CD14-positive monocyte (primary cell): ENCODE measurements around the gene CNNM2. TPM values are rescaled to one million over a fixed set of nuclear protein-coding genes. Genes with fewer than 3 reads are reported as not detected.

ENCODE experiments used
- DNase-seq, 3 donors: peaks; one replicate each; pipeline ENCODE4 v3.0.0-alpha.2; 2011 to 2022
- H2AFZ ChIP-seq: 2 replicates; pipeline ENCODE4 v1.6.0; 2012; ENCODE audit warnings: mild to moderate bottlenecking, low read depth, low read length, inconsistent platforms; ENCODE audit not compliant: insufficient read depth, poor library complexity, severe bottlenecking
- H3K27ac ChIP-seq, 2 donors: 1 replicate in 1 of 2; 2 replicates in 1 of 2; pipeline ENCODE4 v1.5.1; 2012 to 2013; ENCODE audit warnings: low read length in 2 of 2, control low read depth in 1 of 2, inconsistent platforms in 1 of 2, low read depth in 1 of 2, mild to moderate bottlenecking in 1 of 2
- H3K27me3 ChIP-seq, 2 donors: one replicate each; pipeline versions ENCODE4 v1.6.0 to v1.6.1; 2011 to 2013; ENCODE audit warnings: low read length in 2 of 2; ENCODE audit not compliant: control insufficient read depth in 2 of 2, insufficient read depth in 2 of 2
- H3K36me3 ChIP-seq, 2 donors: replicated peaks in 1 of 2; 1 replicate in 1 of 2; 2 replicates in 1 of 2; pipeline versions ENCODE4 v1.5.1 to v1.6.1; 2012 to 2013; ENCODE audit warnings: low read length in 2 of 2, control low read depth in 1 of 2, inconsistent platforms in 1 of 2, mild to moderate bottlenecking in 1 of 2; ENCODE audit not compliant: insufficient read depth in 2 of 2, control insufficient read depth in 1 of 2
- H3K4me1 ChIP-seq, 2 donors: 1 replicate in 1 of 2; 2 replicates in 1 of 2; pipeline versions ENCODE4 v1.5.1 to v1.6.1; 2012 to 2013; ENCODE audit warnings: low read length in 2 of 2, control low read depth in 1 of 2, inconsistent platforms in 1 of 2, mild to moderate bottlenecking in 1 of 2, moderate library complexity in 1 of 2; ENCODE audit not compliant: insufficient read depth in 2 of 2, control insufficient read depth in 1 of 2
- H3K4me2 ChIP-seq: replicated peaks from 2 replicates; pipeline ENCODE3; 2012; ENCODE audit warnings: low read length, moderate library complexity, mild to moderate bottlenecking; ENCODE audit not compliant: poor library complexity, severe bottlenecking; ENCODE audit errors: extremely low read depth
- H3K4me3 ChIP-seq, 3 experiments: fragments of 200-600 bp in 1 of 3; sonication (generic) in 1 of 3; replicated peaks in 1 of 3; 1 replicate in 2 of 3; 2 replicates in 1 of 3; pipeline ENCODE4 v1.5.1; 2011 to 2013; ENCODE audit warnings: low read length in 3 of 3, mild to moderate bottlenecking in 3 of 3, control low read depth in 2 of 3, low read depth in 2 of 3, inconsistent platforms in 1 of 3, moderate library complexity in 1 of 3
- H3K79me2 ChIP-seq: 2 replicates; pipeline ENCODE4 v1.6.0; 2012; ENCODE audit warnings: mild to moderate bottlenecking, control low read depth, inconsistent platforms, low read length, moderate library complexity; ENCODE audit not compliant: insufficient read depth
- H3K9ac ChIP-seq: 2 replicates; pipeline ENCODE4 v1.6.0; 2017; ENCODE audit warnings: low read length, mild to moderate bottlenecking; ENCODE audit not compliant: insufficient read depth, poor library complexity, severe bottlenecking
- H3K9me3 ChIP-seq, 2 donors: replicated peaks in 1 of 2; 1 replicate in 1 of 2; 2 replicates in 1 of 2; pipeline versions ENCODE4 v1.5.1 to v1.6.1; 2012 to 2013; ENCODE audit warnings: low read length in 2 of 2, control low read depth in 1 of 2; ENCODE audit not compliant: control insufficient read depth in 1 of 2, insufficient read depth in 1 of 2
- H4K20me1 ChIP-seq: 2 replicates; pipeline ENCODE4 v1.6.0; 2012; ENCODE audit warnings: mild to moderate bottlenecking, low read length, control low read depth, moderate library complexity; ENCODE audit not compliant: insufficient read depth
- H3K27ac Mint-ChIP-seq, 7 donors: one replicate each; pipeline ENCODE4 v1.8.0; 2020; ENCODE audit warnings: mild to moderate bottlenecking in 7 of 7, mixed read lengths in 7 of 7, moderate library complexity in 6 of 7, inconsistent platforms in 2 of 7
- H3K27me3 Mint-ChIP-seq, 3 donors: one replicate each; pipeline ENCODE4 v1.8.0; 2021 to 2022; ENCODE audit warnings: low read depth in 3 of 3, mild to moderate bottlenecking in 3 of 3, mixed read lengths in 3 of 3, moderate library complexity in 3 of 3, inconsistent platforms in 1 of 3
- H3K36me3 Mint-ChIP-seq, 2 donors: one replicate each; pipeline ENCODE4 v1.8.0; 2020; ENCODE audit warnings: mixed read lengths in 2 of 2, inconsistent platforms in 1 of 2, mild to moderate bottlenecking in 1 of 2
- H3K4me1 Mint-ChIP-seq: one replicate; pipeline ENCODE4 v1.8.0; 2020; ENCODE audit warnings: mild to moderate bottlenecking, mixed read lengths
- H3K4me3 Mint-ChIP-seq, 2 donors: one replicate each; pipeline ENCODE4 v1.8.0; 2020; ENCODE audit warnings: mild to moderate bottlenecking in 2 of 2, mixed read lengths in 2 of 2, moderate library complexity in 1 of 2
- H3K9me3 Mint-ChIP-seq, 7 donors: one replicate each; pipeline ENCODE4 v1.8.0; 2020 to 2022; ENCODE audit warnings: mixed read lengths in 7 of 7, mild to moderate bottlenecking in 6 of 7, moderate library complexity in 6 of 7, inconsistent platforms in 2 of 7
- CTCF ChIP-seq: fragments of 200-600 bp; IDR thresholded peaks from one replicate; pipeline ENCODE4 v1.8.0; 2022; ENCODE audit warnings: antibody characterized with exemption, mild to moderate bottlenecking
- WGBS: methylation state at CpG from one replicate; pipeline ENCODE4 v1.1.5; 2013; ENCODE audit warnings: missing lambda C conversion rate; ENCODE audit not compliant: insufficient coverage; 5-methylcytosine and 5-hydroxymethylcytosine counted together
- intact Hi-C, 2 donors: fragments of 100-400 bp; cut with micrococcal nuclease; formaldehyde crosslinking; loops; one replicate each; pipeline versions ENCODE4 v1.15.0 to v1.15.1; 2023
- polyA plus RNA-seq, 3 donors: library from polyadenylated mRNA; depleted of rRNA in 1 of 3; unstranded in 2 of 3; stranded (reverse) in 1 of 3; fragments of 300-500 nt in 2 of 3; fragments of >200 nt in 1 of 3; fragmentation: Illumina TruSeq in 2 of 3; gene quantifications; 1 replicate in 2 of 3; 2 replicates in 1 of 3; pipeline ENCODE4 v1.2.3, GENCODE V29; 2012 to 2021

The CNNM2 gene
- polyA plus RNA-seq, 3 donors, result 1.6 to 3.8 (median 2.2) TPM

DNA sequence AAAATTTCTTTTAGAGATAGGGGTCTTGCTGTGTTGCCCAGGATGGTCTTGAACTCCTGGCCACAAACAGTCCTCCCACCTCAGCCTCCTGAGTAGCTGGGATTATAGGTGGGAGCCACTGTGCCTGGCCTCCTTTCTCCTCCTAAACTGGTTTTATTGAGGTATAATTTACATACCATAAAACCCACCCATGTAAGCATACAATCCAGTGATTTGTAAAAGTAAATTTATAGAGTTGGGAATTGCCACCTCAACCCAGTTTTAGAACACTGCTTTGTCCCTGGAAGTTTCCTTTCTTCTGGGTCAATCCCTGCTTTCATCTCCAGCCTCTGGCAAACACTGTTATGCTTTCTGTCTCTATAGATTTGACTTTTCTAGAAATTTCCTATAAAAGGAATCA, 49.0 kb downstream of the CNNM2 start:
- H3K27me3 ChIP-seq, result no peaks in the 10 kb centered on the region
- no peaks in the 10 kb centered on the region for H3K79me2 ChIP-seq

DNA sequence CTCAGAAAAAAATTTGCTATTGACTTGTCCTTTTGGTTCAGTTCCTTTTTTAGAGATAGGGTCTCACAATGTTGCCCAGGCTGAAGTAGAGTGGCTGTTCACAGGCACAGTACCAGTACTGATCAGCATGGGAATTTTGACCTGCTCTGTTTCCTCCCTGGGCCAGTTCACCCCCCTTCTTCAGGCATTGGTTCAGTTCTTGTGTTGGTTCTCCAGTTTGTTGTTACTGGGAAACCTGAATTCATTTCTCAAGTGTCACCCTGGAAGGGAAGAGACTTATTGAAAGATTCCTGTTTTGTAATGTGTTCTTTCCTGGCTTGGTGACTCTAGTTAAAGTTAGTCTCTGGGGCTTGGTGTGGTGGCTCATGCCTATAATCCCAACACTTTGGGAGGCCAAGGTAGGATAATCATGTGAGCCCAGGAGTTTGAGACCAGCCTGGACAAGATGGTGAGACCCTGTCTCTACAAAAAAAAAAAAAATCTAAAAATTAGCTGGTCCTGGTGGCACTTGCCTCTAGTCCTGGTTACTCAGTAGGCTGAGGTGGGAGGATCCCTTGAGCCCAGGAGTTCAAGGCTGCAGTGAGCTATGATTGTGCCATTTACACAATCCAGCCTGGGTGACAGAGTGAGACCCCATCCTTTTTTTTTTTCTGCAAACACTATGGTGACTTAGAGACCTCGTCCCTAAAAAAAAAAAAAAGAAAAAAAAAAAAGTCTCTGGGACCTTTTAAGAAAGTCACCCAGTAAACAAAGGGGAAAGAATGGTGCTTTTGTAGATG, 52.7 kb downstream of the CNNM2 start:
- H3K4me2 ChIP-seq, result no peak overlapping the region
- no peak for TF ChIP-seq CTCF
- peaks cover 0 to 6% (median 0%) of the 10 kb centered on the region in 7 donors for H3K9me3 Mint-ChIP-seq
- H3K4me1 Mint-ChIP-seq, result peaks cover 3% of the 10 kb centered on the region
- no peak overlapping the region for H3K27ac ChIP-seq
- H3K36me3 Mint-ChIP-seq, result no peaks in the 10 kb centered on the region
- H3K4me3 Mint-ChIP-seq, result no peak overlapping the region
- no peaks in the 10 kb centered on the region for H3K27me3 ChIP-seq
- no peak overlapping the region for H3K4me3 ChIP-seq
- no peaks in the 10 kb centered on the region for H3K36me3 ChIP-seq
- no CpG with 5 or more reads among the region's 1 CpG for WGBS
- H3K9me3 ChIP-seq, result no peaks in the 10 kb centered on the region
- H4K20me1 ChIP-seq, result no peaks in the 10 kb centered on the region
- H2AFZ ChIP-seq, result no peak overlapping the region
- no peak overlapping the region for H3K9ac ChIP-seq
- intact Hi-C loops, result no loop called here
- peaks cover 0 to 4% (median 1%) of the 10 kb centered on the region in 3 donors for H3K27me3 Mint-ChIP-seq
- no peaks in the 10 kb centered on the region for H3K79me2 ChIP-seq
- peak overlapping the region in 1 of 7 donors; percentile 20 for H3K27ac Mint-ChIP-seq
- H3K4me1 ChIP-seq, result no peaks in the 10 kb centered on the region
- DNase-seq, result no peak

More for the DNA sequence above, 49.0 kb downstream of the CNNM2 start:
- Histone ChIP-seq H2AFZ (no peak overlapping the region), H3K9me3 (no peaks in the 10 kb centered on the region), H3K36me3 (no peaks in the 10 kb centered on the region), H3K27ac (no peak overlapping the region), H3K4me3 (no peak overlapping the region), H3K4me1 (no peaks in the 10 kb centered on the region), H3K4me2 (no peak overlapping the region), H3K9ac (no peak overlapping the region), H4K20me1 (no peaks in the 10 kb centered on the region)
- Mint-ChIP-seq H3K36me3 (no peaks in the 10 kb centered on the region), H3K4me1 (peaks cover 3% of the 10 kb centered on the region), H3K9me3 (peaks cover 0 to 3% (median 0%) of the 10 kb centered on the region in 7 donors), H3K4me3 (no peak overlapping the region), H3K27ac (no peak overlapping the region), H3K27me3 (peaks cover 0 to 4% (median 0%) of the 10 kb centered on the region in 3 donors)
- intact Hi-C loops, result no loop called here
- DNase-seq, result no peak
- no peak for TF ChIP-seq CTCF
